ENCODE results near the gene MXRA7.

MXRA7 gene

GRCh38 chr17:76676629-76677028 lies 34.1 kb downstream of the MXRA7 start:
- Histone ChIP-seq H3K36me3 (replicated peaks; ENCODE audit: low read depth, low read length) (no peaks in the 10 kb centered on the region), H3K9ac (ENCODE audit: low read length) (no peak overlapping the region), H3K79me2 (ENCODE audit: low read length) (0 out of 2 replicates have a peak, but pooled peaks cover 2% of the 10 kb centered on the region), H4K20me1 (ENCODE audit: insufficient read depth, low read length) (no peaks in the 10 kb centered on the region), H3K27ac (ENCODE audit: low read length) (no peak overlapping the region), H3K27me3 (ENCODE audit: low read depth, low read length) (no peaks in the 10 kb centered on the region), H3K4me1 (ENCODE audit: low read length) (peaks cover 6% of the 10 kb centered on the region), H3K4me3 (ENCODE audit: low read length) (no peak overlapping the region), H2AFZ (ENCODE audit: low read depth, low read length) (no peak overlapping the region), H3K4me2 (ENCODE audit: low read length) (no peak overlapping the region), H3K9me3 (ENCODE audit: insufficient read depth, low read length) (no peaks in the 10 kb centered on the region)
- TF ChIP-seq EZH2phosphoT487 (IDR thresholded peaks at IDR 0.05; ENCODE audit: low read depth) (no peak), CTCF (IDR thresholded peaks at IDR 0.05; ENCODE audit: low read depth, low read length) (no peak)

GRCh38 chr17:76675648-76676047 lies 35.1 kb downstream of the MXRA7 start:
- Histone ChIP-seq H3K9ac (ENCODE audit: low read length) (no peak overlapping the region), H3K27me3 (ENCODE audit: low read depth, low read length) (no peaks in the 10 kb centered on the region), H3K4me1 (ENCODE audit: low read length) (peaks cover 13% of the 10 kb centered on the region), H3K9me3 (ENCODE audit: insufficient read depth, low read length) (no peaks in the 10 kb centered on the region), H2AFZ (ENCODE audit: low read depth, low read length) (no peak overlapping the region), H4K20me1 (ENCODE audit: insufficient read depth, low read length) (no peaks in the 10 kb centered on the region), H3K27ac (ENCODE audit: low read length) (no peak overlapping the region), H3K4me2 (ENCODE audit: low read length) (no peak overlapping the region), H3K4me3 (ENCODE audit: low read length) (no peak overlapping the region), H3K79me2 (ENCODE audit: low read length) (0 out of 2 replicates have a peak, but pooled peaks cover 2% of the 10 kb centered on the region), H3K36me3 (replicated peaks; ENCODE audit: low read depth, low read length) (no peaks in the 10 kb centered on the region)
- TF ChIP-seq EZH2phosphoT487 (IDR thresholded peaks at IDR 0.05; ENCODE audit: low read depth) (no peak), CTCF (IDR thresholded peaks at IDR 0.05; ENCODE audit: low read depth, low read length) (no peak)

GRCh38 chr17:76674600-76674999 lies 36.2 kb downstream of the MXRA7 start:
- Histone ChIP-seq H2AFZ (ENCODE audit: low read depth, low read length) (no peak overlapping the region), H3K27me3 (ENCODE audit: low read depth, low read length) (no peaks in the 10 kb centered on the region), H3K27ac (ENCODE audit: low read length) (no peak overlapping the region), H3K79me2 (ENCODE audit: low read length) (0 out of 2 replicates have a peak, but pooled peaks cover 2% of the 10 kb centered on the region), H3K4me2 (ENCODE audit: low read length) (no peak overlapping the region), H3K4me1 (ENCODE audit: low read length) (peaks cover 18% of the 10 kb centered on the region), H3K36me3 (replicated peaks; ENCODE audit: low read depth, low read length) (no peaks in the 10 kb centered on the region), H3K4me3 (ENCODE audit: low read length) (no peak overlapping the region), H3K9me3 (ENCODE audit: insufficient read depth, low read length) (no peaks in the 10 kb centered on the region), H3K9ac (ENCODE audit: low read length) (no peak overlapping the region), H4K20me1 (ENCODE audit: insufficient read depth, low read length) (no peaks in the 10 kb centered on the region)
- TF ChIP-seq CTCF (IDR thresholded peaks at IDR 0.05; ENCODE audit: low read depth, low read length): no peak
- TF ChIP-seq EZH2phosphoT487 (IDR thresholded peaks at IDR 0.05; ENCODE audit: low read depth): no peak

GRCh38 chr17:76673729-76674128 lies 37.0 kb downstream of the MXRA7 start:
- H3K9ac ChIP-seq (ENCODE audit: low read length): no peak overlapping the region

More at GRCh38 chr17:76673729-76674128, 37.0 kb downstream of the MXRA7 start:
- no peak for TF ChIP-seq CTCF (IDR thresholded peaks at IDR 0.05; ENCODE audit: low read depth, low read length)
- no peak for TF ChIP-seq EZH2phosphoT487 (IDR thresholded peaks at IDR 0.05; ENCODE audit: low read depth)
- Histone ChIP-seq H4K20me1 (ENCODE audit: insufficient read depth, low read length) (no peaks in the 10 kb centered on the region), H3K9me3 (ENCODE audit: insufficient read depth, low read length) (no peaks in the 10 kb centered on the region), H3K27me3 (ENCODE audit: low read depth, low read length) (no peaks in the 10 kb centered on the region), H3K27ac (ENCODE audit: low read length) (no peak overlapping the region), H3K79me2 (ENCODE audit: low read length) (0 out of 2 replicates have a peak, but pooled peaks cover 2% of the 10 kb centered on the region), H3K4me1 (ENCODE audit: low read length) (peaks cover 18% of the 10 kb centered on the region), H3K4me2 (ENCODE audit: low read length) (no peak overlapping the region), H2AFZ (ENCODE audit: low read depth, low read length) (no peak overlapping the region), H3K4me3 (ENCODE audit: low read length) (no peak overlapping the region), H3K36me3 (replicated peaks; ENCODE audit: low read depth, low read length) (no peaks in the 10 kb centered on the region)

Data from OCI-LY3 (cell line).